HFFc6 (cell line): ENCODE measurements around the gene PRKAG2. TPM values are rescaled to one million over a fixed set of nuclear protein-coding genes. Genes with fewer than 3 reads are reported as not detected.

ENCODE experiments used
- DNase-seq: peaks from one replicate; pipeline ENCODE4 v3.0.0-alpha.2; 2018
- H3K27ac Mint-ChIP-seq: 2 replicates; pipeline ENCODE4 v1.8.0; 2020; ENCODE audit warnings: mild to moderate bottlenecking, mixed read lengths
- H3K27me3 Mint-ChIP-seq: 2 replicates; pipeline ENCODE4 v1.8.0; 2021; ENCODE audit warnings: mild to moderate bottlenecking, moderate library complexity, mixed read lengths; ENCODE audit not compliant: insufficient read depth
- H3K36me3 Mint-ChIP-seq: 2 replicates; pipeline ENCODE4 v1.8.0; 2021; ENCODE audit warnings: low read depth, mixed read lengths
- H3K4me1 Mint-ChIP-seq: 2 replicates; pipeline ENCODE4 v1.8.0; 2020; ENCODE audit warnings: low read depth, mixed read lengths
- H3K4me3 Mint-ChIP-seq: 2 replicates; pipeline ENCODE4 v1.8.0; 2020; ENCODE audit warnings: mild to moderate bottlenecking, moderate library complexity, mixed read lengths
- H3K9me3 Mint-ChIP-seq: 2 replicates; pipeline ENCODE4 v1.8.0; 2020; ENCODE audit warnings: mild to moderate bottlenecking, mixed read lengths
- total RNA-seq, 6 experiments: library from RNA; stranded (reverse); fragmentation: NEBNext Ultra II Directional; extraction: Animal tissue kit (Norgen Biotek cat#: 25700); gene quantifications; 2 replicates in 1 of 6; 3 replicates in 5 of 6; pipeline ENCODE4 v1.2.3, GENCODE V29; 2021
- TF ChIP-seq, protein P1 (sequence below): fragments of 200-600 bp; sonication (generic); IDR thresholded peaks from 2 replicates; pipeline ENCODE4 v1.5.0; 2021; ENCODE audit warnings: antibody characterized with exemption, mild to moderate bottlenecking

PRKAG2 gene
- total RNA-seq, 6 experiments from 2014 or later, result 15.1 to 19.2 (median 18.4) TPM

DNA sequence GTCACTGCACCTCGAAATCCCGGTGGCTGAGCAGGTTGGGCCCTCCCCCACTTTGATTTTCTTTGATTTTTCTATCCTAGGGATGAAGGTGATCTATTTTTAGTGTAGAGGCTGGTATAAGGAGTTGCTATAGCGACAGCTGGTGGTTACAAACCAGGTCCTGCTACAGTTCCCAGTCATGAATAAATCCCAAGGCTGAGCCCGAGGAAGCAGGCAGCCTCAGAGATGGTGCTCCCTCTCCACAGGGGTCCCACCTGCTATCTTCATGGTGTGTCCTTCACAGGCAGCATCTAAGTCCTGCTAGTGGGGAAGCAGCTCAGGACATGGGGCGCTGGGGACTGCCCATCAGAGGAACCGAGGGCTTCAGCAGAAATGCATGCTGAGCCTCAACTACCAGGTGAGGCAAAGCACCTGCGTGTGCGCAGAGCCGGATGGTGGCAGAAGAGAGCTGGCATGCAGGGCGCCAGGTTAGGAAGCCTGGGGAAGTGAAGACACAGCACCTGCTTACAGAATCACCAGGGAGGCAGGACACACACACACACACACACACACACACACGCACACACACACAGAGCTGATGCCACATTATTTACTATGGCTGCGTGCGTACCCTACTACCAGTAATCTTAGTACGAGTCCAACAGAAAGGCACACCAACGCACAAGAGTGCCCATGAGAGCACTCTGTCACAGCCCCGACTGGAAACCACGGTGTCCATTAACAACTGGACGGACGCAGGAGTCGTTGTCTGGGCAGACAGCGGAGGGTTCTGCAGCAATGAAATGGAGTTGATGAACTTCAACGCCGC is 150.9 kb downstream of the PRKAG2 start:
- TF ChIP-seq, protein P1, sequence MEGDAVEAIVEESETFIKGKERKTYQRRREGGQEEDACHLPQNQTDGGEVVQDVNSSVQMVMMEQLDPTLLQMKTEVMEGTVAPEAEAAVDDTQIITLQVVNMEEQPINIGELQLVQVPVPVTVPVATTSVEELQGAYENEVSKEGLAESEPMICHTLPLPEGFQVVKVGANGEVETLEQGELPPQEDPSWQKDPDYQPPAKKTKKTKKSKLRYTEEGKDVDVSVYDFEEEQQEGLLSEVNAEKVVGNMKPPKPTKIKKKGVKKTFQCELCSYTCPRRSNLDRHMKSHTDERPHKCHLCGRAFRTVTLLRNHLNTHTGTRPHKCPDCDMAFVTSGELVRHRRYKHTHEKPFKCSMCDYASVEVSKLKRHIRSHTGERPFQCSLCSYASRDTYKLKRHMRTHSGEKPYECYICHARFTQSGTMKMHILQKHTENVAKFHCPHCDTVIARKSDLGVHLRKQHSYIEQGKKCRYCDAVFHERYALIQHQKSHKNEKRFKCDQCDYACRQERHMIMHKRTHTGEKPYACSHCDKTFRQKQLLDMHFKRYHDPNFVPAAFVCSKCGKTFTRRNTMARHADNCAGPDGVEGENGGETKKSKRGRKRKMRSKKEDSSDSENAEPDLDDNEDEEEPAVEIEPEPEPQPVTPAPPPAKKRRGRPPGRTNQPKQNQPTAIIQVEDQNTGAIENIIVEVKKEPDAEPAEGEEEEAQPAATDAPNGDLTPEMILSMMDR, result no peak
- Mint-ChIP-seq H3K27ac (peak overlapping the region; percentile 49), H3K36me3 (no peaks in the 10 kb centered on the region), H3K27me3 (peaks cover 3% of the 10 kb centered on the region; the same call in 1 of the 2 replicates), H3K4me1 (peaks cover 37% of the 10 kb centered on the region), H3K9me3 (no peaks in the 10 kb centered on the region), H3K4me3 (no peak overlapping the region)
- DNase-seq, result peak; percentile 32

DNA sequence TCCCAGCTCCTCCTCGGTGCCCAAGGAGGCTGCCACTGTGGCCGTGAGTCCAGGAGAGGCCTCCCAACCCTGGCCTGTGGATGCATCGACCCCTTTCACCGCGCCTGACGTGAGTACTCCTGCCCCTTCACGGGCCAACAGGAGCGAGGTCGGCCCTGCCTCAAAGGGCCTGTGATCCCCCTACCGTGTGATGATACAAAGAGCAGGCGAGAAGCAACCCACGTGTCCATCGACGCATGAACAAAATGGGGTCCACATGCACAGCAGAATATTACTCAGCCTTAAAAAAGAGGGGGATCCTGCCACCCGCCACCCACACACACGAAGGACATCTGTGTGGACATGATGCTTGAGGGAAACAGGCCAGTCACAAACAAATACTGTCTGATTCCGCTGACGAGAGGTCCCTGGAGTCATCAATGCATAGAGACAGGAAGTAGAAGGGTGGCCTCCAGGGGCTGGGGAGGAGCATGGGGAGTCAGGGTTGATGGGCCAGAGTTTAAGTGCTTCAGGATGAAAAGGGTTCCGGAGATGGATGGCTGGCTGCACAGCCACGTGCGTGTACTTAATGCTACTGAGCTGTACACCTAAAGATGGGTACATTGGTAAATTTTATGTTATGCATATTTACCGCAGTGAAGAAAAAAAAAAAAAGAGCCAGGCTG is 151.9 kb downstream of the PRKAG2 start:
- DNase-seq, result no peak
- no peaks in the 10 kb centered on the region for H3K9me3 Mint-ChIP-seq
- no peak overlapping the region for H3K4me3 Mint-ChIP-seq
- no peaks in the 10 kb centered on the region for H3K36me3 Mint-ChIP-seq
- H3K27me3 Mint-ChIP-seq, result peaks cover 7% of the 10 kb centered on the region
- peaks cover 37% of the 10 kb centered on the region for H3K4me1 Mint-ChIP-seq
- H3K27ac Mint-ChIP-seq, result no peak overlapping the region
- TF ChIP-seq, protein P1, result no peak

DNA sequence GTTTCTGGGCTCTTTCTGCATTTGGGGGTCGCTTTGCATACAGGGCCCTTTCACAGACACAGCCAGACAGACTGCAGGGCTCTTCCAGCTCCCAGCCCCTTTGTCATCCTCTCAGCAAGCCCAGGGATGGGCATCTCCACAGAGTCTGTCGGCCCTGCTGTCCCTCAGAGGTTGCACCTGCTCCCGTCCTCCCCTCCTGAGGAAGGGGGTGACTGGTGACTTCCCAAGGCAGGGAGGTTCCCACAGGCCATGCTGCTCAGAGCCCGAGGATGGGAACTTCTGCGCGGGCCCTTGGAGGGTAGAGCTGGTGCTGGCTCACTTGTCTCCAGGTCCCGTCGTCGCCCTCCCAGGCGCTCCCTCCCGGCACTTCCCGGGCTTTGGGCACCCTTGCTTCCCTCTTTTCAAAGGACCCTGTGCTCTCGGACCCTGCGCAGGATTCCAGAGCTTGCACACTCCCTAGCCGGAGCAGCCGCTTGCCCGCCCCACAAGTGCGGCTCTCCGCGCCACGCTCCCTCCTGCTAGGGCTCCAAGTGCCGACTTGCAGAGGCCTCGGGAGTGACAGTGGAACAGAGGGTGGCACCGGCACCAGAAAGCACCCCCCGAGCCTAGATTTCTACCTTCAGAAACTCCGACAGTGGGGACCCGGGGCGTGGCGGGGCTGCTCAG is 152.5 kb downstream of the PRKAG2 start:
- H3K36me3 Mint-ChIP-seq, result no peaks in the 10 kb centered on the region
- TF ChIP-seq, protein P1, result no peak
- H3K27ac Mint-ChIP-seq, result no peak overlapping the region
- H3K27me3 Mint-ChIP-seq, result peaks cover 11% of the 10 kb centered on the region
- no peak overlapping the region for H3K4me3 Mint-ChIP-seq
- peaks cover 37% of the 10 kb centered on the region for H3K4me1 Mint-ChIP-seq
- no peak for DNase-seq
- no peaks in the 10 kb centered on the region for H3K9me3 Mint-ChIP-seq

DNA sequence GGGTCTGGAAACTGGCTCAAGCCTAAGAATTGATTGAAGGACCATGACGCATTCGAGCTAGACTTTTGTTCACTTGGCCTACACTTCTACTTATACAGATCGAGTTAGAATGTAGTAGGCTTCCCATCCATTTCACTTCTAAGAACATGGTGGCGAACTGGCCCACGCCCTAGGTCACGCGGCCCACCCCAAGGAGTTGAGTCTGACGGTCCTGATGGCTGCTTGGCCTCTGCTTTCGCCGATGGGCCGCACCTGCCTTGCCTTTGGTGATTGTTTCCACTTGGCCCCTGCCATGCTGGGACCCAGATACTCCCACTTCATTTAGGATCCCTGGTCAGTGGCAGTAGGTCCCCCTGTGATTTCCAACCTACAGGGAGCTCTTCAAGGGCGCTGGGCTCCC is 153.6 kb downstream of the PRKAG2 start:
- Mint-ChIP-seq H3K4me3 (no peak overlapping the region), H3K9me3 (no peaks in the 10 kb centered on the region), H3K36me3 (no peaks in the 10 kb centered on the region), H3K27ac (no peak overlapping the region), H3K4me1 (peaks cover 32% of the 10 kb centered on the region), H3K27me3 (peaks cover 11% of the 10 kb centered on the region)
- TF ChIP-seq, protein P1, result no peak
- no peak for DNase-seq

DNA sequence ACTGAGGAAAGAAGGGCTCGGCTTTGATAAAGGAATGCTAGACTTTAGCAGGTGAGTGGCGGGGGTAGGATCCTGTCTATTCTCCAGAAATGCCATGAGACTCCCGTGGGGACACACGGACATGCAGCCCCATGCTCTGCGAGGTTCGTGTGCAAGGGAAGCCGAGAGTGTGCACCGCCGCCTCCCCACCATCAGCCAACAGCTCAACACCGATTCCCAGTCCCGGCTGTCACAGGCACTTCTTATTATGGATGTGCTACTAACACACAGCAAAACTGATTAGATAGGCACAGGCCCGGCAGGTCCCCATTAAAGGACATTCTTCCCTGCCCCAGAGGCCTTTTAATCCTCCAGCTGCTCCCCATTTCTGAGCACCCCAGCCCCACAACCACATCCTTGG is 154.4 kb downstream of the PRKAG2 start:
- Mint-ChIP-seq H3K9me3 (no peaks in the 10 kb centered on the region), H3K4me1 (peaks cover 25% of the 10 kb centered on the region), H3K4me3 (no peak overlapping the region), H3K27me3 (peaks cover 11% of the 10 kb centered on the region), H3K27ac (no peak overlapping the region), H3K36me3 (no peaks in the 10 kb centered on the region)
- TF ChIP-seq, protein P1, result no peak
- DNase-seq, result no peak
